Measurements from ENCODE around the gene MMP11.

The MMP11 gene

GRCh38 chr22:23831261-23831660 lies 58.6 kb downstream of the MMP11 start:
- no peak for DNase-seq (ENCODE audit: low read depth in 2 of 2)

- no peak for DNase-seq (ENCODE audit: low read depth in 2 of 2)
Observed at GRCh38 chr22:23831781-23832180, 59.1 kb downstream of the MMP11 start.

- no peak for DNase-seq (ENCODE audit: low read depth in 2 of 2)
Observed at GRCh38 chr22:23832226-23833016, 59.8 kb downstream of the MMP11 start.

- DNase-seq (ENCODE audit: low read depth in 2 of 2): no peak
Observed at GRCh38 chr22:23833017-23833751, 60.5 kb downstream of the MMP11 start.

Data from stimulated activated CD8-positive, alpha-beta memory T cell treated with anti-CD3 and anti-CD28 coated beads, Interleukin-15, amount 100 ng/mL, for 4 hours (primary cell).